SU-DHL-6 (cell line): ENCODE data around the gene CXCL6.

Experiments
- CTCF ChIP-seq: fragments of 200-600 bp; sonication (generic); IDR thresholded peaks from one replicate; pipeline ENCODE4 v1.5.1; 2017; ENCODE audit warnings: antibody characterized with exemption, mild to moderate bottlenecking, low read length, moderate library complexity; ENCODE audit not compliant: insufficient read depth, poor library complexity, severe bottlenecking
- EZH2phosphoT487 ChIP-seq: fragments of 200-600 bp; sonication (generic), shearing (Covaris generic); conservative IDR thresholded peaks from 2 replicates; pipeline ENCODE4 v1.6.1; 2018; ENCODE audit warnings: mild to moderate bottlenecking, antibody characterized with exemption, low read length, moderate library complexity, mixed read lengths

GRCh38 chr4:73821325-73821724 lies 15.2 kb upstream of the CXCL6 start:
- no peak for TF ChIP-seq CTCF
- TF ChIP-seq EZH2phosphoT487: no peak
